Natural killer cell (primary cell): ENCODE measurements around the gene RAPGEF3. TPM values are rescaled to one million over a fixed set of nuclear protein-coding genes. Genes with fewer than 3 reads are reported as not detected.

Source experiments
- ATAC-seq, 3 donors: fragments of 150-1000 bp in 2 of 3; fragments of 200-7000 bp in 1 of 3; cut with Tn5 transposase; 1 replicate in 1 of 3; 2 replicates in 2 of 3; pipeline ENCODE4 v1.10.0; 2021; ENCODE audit warnings: mild to moderate bottlenecking in 2 of 3, moderate library complexity in 2 of 3
- DNase-seq, 2 donors: peaks; one replicate each; pipeline versions ENCODE4 v3.0.0 to v3.0.0-alpha.2; 2013 to 2021; ENCODE audit warnings: mixed read lengths in 1 of 2
- H3K27ac ChIP-seq: one replicate; pipeline ENCODE4 v1.5.1; 2013; ENCODE audit warnings: mild to moderate bottlenecking, low read length
- H3K27me3 ChIP-seq: one replicate; pipeline ENCODE4 v1.6.1; 2013; ENCODE audit warnings: low read length; ENCODE audit not compliant: control insufficient read depth, insufficient read depth
- H3K36me3 ChIP-seq: one replicate; pipeline ENCODE4 v1.6.1; 2013; ENCODE audit warnings: low read length; ENCODE audit not compliant: control insufficient read depth, insufficient read depth
- H3K4me1 ChIP-seq: one replicate; pipeline ENCODE4 v1.6.1; 2013; ENCODE audit warnings: low read length; ENCODE audit not compliant: control insufficient read depth, insufficient read depth
- H3K4me3 ChIP-seq: one replicate; pipeline ENCODE4 v1.5.1; 2013; ENCODE audit warnings: low read length
- H3K9me3 ChIP-seq: one replicate; pipeline ENCODE4 v1.6.1; 2013; ENCODE audit warnings: low read length; ENCODE audit not compliant: control insufficient read depth, insufficient read depth
- H3K27ac Mint-ChIP-seq, 2 donors: one replicate each; pipeline ENCODE4 v1.8.0; 2022; ENCODE audit warnings: mild to moderate bottlenecking in 2 of 2, mixed read lengths in 2 of 2, moderate library complexity in 1 of 2
- H3K27me3 Mint-ChIP-seq, 2 donors: one replicate each; pipeline ENCODE4 v1.8.0; 2022; ENCODE audit warnings: low read depth in 2 of 2, mixed read lengths in 2 of 2
- H3K36me3 Mint-ChIP-seq: one replicate; pipeline ENCODE4 v1.8.0; 2022; ENCODE audit warnings: mixed read lengths
- H3K4me1 Mint-ChIP-seq, 2 donors: one replicate each; pipeline ENCODE4 v1.8.0; 2022; ENCODE audit warnings: mixed read lengths in 2 of 2
- H3K4me3 Mint-ChIP-seq: one replicate; pipeline ENCODE4 v1.8.0; 2022; ENCODE audit warnings: mild to moderate bottlenecking, moderate library complexity, mixed read lengths
- H3K9me3 Mint-ChIP-seq, 2 donors: one replicate each; pipeline ENCODE4 v1.8.0; 2022; ENCODE audit warnings: mixed read lengths in 2 of 2
- CTCF ChIP-seq: fragments of 200-600 bp; IDR thresholded peaks from one replicate; pipeline ENCODE4 v1.8.0; 2022; ENCODE audit warnings: antibody characterized with exemption
- WGBS: methylation state at CpG from one replicate; pipeline ENCODE4 v1.1.7; 2013; ENCODE audit warnings: missing lambda C conversion rate; ENCODE audit not compliant: insufficient coverage; 5-methylcytosine and 5-hydroxymethylcytosine counted together
- intact Hi-C: fragments of 100-400 bp; cut with micrococcal nuclease; formaldehyde crosslinking; loops from one replicate; pipeline ENCODE4 v1.14.2; 2022
- total RNA-seq, 4 donors: library from RNA; stranded (reverse); fragments of 120-200 nt in 1 of 4; gene quantifications; one replicate each; pipeline versions ENCODE4 v1.2.3 to v1.2.4, GENCODE V29; 2013 to 2022

The RAPGEF3 gene
- total RNA-seq, 3 donors from 2014 or later (not counting 1 experiment from before 2014, with no cell fraction given) = 0.23 to 0.73 (median 0.49) TPM

GRCh38 chr12:47736877-47737676 lies 21.6 kb downstream of the RAPGEF3 start:
- H3K4me3 Mint-ChIP-seq = no peak overlapping the region
- intact Hi-C loops = no loop called here
- no peak for DNase-seq
- H3K27ac ChIP-seq = no peak overlapping the region
- H3K4me3 ChIP-seq = no peak overlapping the region
- H3K9me3 Mint-ChIP-seq = no peaks in the 10 kb centered on the region
- TF ChIP-seq CTCF = no peak
- H3K9me3 ChIP-seq = no peaks in the 10 kb centered on the region
- peaks cover 2% of the 10 kb centered on the region for H3K27me3 ChIP-seq
- no peak for ATAC-seq
- H3K36me3 ChIP-seq = no peaks in the 10 kb centered on the region
- 92% methylated on average over 18 of the region's 19 CpGs for WGBS
- peaks cover 27% of the 10 kb centered on the region for H3K4me1 ChIP-seq
- H3K4me1 Mint-ChIP-seq = peaks cover 12 to 27% of the 10 kb centered on the region in 2 donors
- no peaks in the 10 kb centered on the region for H3K36me3 Mint-ChIP-seq
- H3K27me3 Mint-ChIP-seq = peaks cover 0 to 4% of the 10 kb centered on the region in 2 donors
- H3K27ac Mint-ChIP-seq = no peak overlapping the region

DNA sequence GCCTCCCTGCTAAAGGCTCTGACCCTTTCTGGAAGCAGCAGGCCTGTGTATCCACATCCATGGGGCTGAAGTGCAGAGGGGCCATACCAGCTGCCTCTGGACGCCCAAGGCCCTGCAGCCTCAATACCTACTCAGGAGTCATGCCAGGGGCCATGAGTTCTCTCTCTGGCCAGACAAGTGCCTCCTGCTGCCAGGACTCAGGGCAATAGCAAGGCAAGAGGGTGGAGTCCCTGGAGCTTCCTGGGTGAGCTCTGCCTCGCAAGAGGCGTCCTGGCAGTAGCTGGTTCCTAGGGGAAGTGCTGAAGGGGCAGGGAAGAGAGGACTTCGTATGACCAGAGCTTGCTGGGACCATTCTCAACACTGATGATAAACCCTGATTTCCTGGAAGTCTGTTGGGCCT lies 22.5 kb downstream of the RAPGEF3 start:
- no peaks in the 10 kb centered on the region for H3K36me3 Mint-ChIP-seq
- H3K4me1 ChIP-seq = peaks cover 19% of the 10 kb centered on the region
- no peak overlapping the region for H3K27ac ChIP-seq
- WGBS = 86% methylated on average over 4 of the region's 4 CpGs
- H3K27me3 ChIP-seq = peaks cover 2% of the 10 kb centered on the region
- H3K27me3 Mint-ChIP-seq = peaks cover 0 to 4% of the 10 kb centered on the region in 2 donors
- no peak for TF ChIP-seq CTCF
- no peaks in the 10 kb centered on the region for H3K9me3 Mint-ChIP-seq
- ATAC-seq = no peak
- peaks cover 8 to 23% of the 10 kb centered on the region in 2 donors for H3K4me1 Mint-ChIP-seq
- no peak for DNase-seq
- H3K27ac Mint-ChIP-seq = no peak overlapping the region
- no peak overlapping the region for H3K4me3 Mint-ChIP-seq
- no peak overlapping the region for H3K4me3 ChIP-seq
- intact Hi-C loops = no loop called here
- H3K9me3 ChIP-seq = no peaks in the 10 kb centered on the region
- H3K36me3 ChIP-seq = no peaks in the 10 kb centered on the region

- ATAC-seq (no peak), DNase-seq (no peak)
- Mint-ChIP-seq H3K36me3 (no peaks in the 10 kb centered on the region), H3K27me3 (peaks cover 0 to 4% of the 10 kb centered on the region in 2 donors), H3K9me3 (no peaks in the 10 kb centered on the region), H3K27ac (no peak overlapping the region), H3K4me1 (peaks cover 6 to 17% of the 10 kb centered on the region in 2 donors), H3K4me3 (no peak overlapping the region)
- Histone ChIP-seq H3K27ac (no peak overlapping the region), H3K27me3 (peaks cover under 1% of the 10 kb centered on the region), H3K9me3 (no peaks in the 10 kb centered on the region), H3K4me1 (peaks cover 13% of the 10 kb centered on the region), H3K36me3 (no peaks in the 10 kb centered on the region), H3K4me3 (no peak overlapping the region)
- TF ChIP-seq CTCF = no peak
- intact Hi-C loops = no loop called here
- 91% methylated on average over 11 of the region's 11 CpGs for WGBS
Measured at GRCh38 chr12:47735649-47736048, 23.0 kb downstream of the RAPGEF3 start.
